ENCODE results near the gene VCX. TPM values are rescaled to one million over a fixed set of nuclear protein-coding genes. Genes with fewer than 3 reads are reported as not detected.
"Not testable (repeated sequence)": the region's sequence is repeated elsewhere in the genome, so short reads cannot be mapped to it uniquely, and the experiment has no call there.

VCX gene
- 0.25 TPM for polyA plus RNA-seq (2013, experiment 1 of 2)
- polyA plus RNA-seq (2013, experiment 2 of 2), result 0.14 TPM

GRCh38 chrX:7842871-7843270, at the start of gene VCX:
Gene VCX, plus strand, starts transcription at chrX:7843171. Its CDS starts 33 bp downstream, at chrX:7843204.
- not testable (repeated sequence) for H3K23ac ChIP-seq (ENCODE audit: low read length)

GRCh38 chrX:7798327-7798726, 44.6 kb upstream of the VCX start:
- no peak overlapping the region for H2AK5ac ChIP-seq (ENCODE audit: low read length)
- H3K56ac ChIP-seq (ENCODE audit: low read length), result no peak overlapping the region
- no peak for DNase-seq
- no peak overlapping the region for H3K4ac ChIP-seq (ENCODE audit: low read depth, low read length)
- no peaks in the 10 kb centered on the region for H3K79me2 ChIP-seq (ENCODE audit: control insufficient read depth, insufficient read depth, low read length)
- no peak overlapping the region for H2BK5ac ChIP-seq (ENCODE audit: low read length)
- no peak overlapping the region for H2BK15ac ChIP-seq (replicated peaks; ENCODE audit: low read depth)
- H3K79me1 ChIP-seq (ENCODE audit: low read length), result no peaks in the 10 kb centered on the region
- H3K4me3 ChIP-seq (ENCODE audit: low read length), result no peak overlapping the region
- no peaks in the 10 kb centered on the region for H3K27me3 ChIP-seq (ENCODE audit: insufficient read depth, low read length, poor library complexity)
- H3K23ac ChIP-seq (ENCODE audit: low read length), result no peak overlapping the region
- no CpG with 5 or more reads among the region's 2 CpGs for WGBS (ENCODE audit: extremely low coverage, insufficient coverage, low lambda C conversion rate)
- no peaks in the 10 kb centered on the region for H3K4me1 ChIP-seq (ENCODE audit: control insufficient read depth, low read depth, low read length)
- H4K5ac ChIP-seq (ENCODE audit: low read length), result no peak overlapping the region
- H3K18ac ChIP-seq (ENCODE audit: low read length), result no peak overlapping the region
- H3K36me3 ChIP-seq (ENCODE audit: control insufficient read depth, insufficient read depth, low read length), result no peaks in the 10 kb centered on the region
- H3K9ac ChIP-seq (ENCODE audit: low read length), result no peak overlapping the region
- H2BK120ac ChIP-seq (ENCODE audit: low read depth, low read length), result no peak overlapping the region
- H4K8ac ChIP-seq (ENCODE audit: low read depth, low read length), result no peak overlapping the region
- H3K27ac ChIP-seq (ENCODE audit: low read depth, low read length), result no peak overlapping the region
- H3K4me2 ChIP-seq (ENCODE audit: low read length), result no peak overlapping the region

More at GRCh38 chrX:7842871-7843270, at the start of gene VCX:
- H2BK120ac ChIP-seq (ENCODE audit: low read depth, low read length); H2AK5ac ChIP-seq (ENCODE audit: low read length); H3K36me3 ChIP-seq (ENCODE audit: control insufficient read depth, insufficient read depth, low read length); H2BK15ac ChIP-seq (replicated peaks; ENCODE audit: low read depth); H3K4me3 ChIP-seq (ENCODE audit: low read length); H3K4ac ChIP-seq (ENCODE audit: low read depth, low read length); DNase-seq; H3K79me1 ChIP-seq (ENCODE audit: low read length); H3K27ac ChIP-seq (ENCODE audit: low read depth, low read length); H4K5ac ChIP-seq (ENCODE audit: low read length); H3K79me2 ChIP-seq (ENCODE audit: control insufficient read depth, insufficient read depth, low read length); H2BK5ac ChIP-seq (ENCODE audit: low read length); H4K8ac ChIP-seq (ENCODE audit: low read depth, low read length); H3K18ac ChIP-seq (ENCODE audit: low read length); H3K27me3 ChIP-seq (ENCODE audit: insufficient read depth, low read length, poor library complexity); H3K56ac ChIP-seq (ENCODE audit: low read length); H3K4me1 ChIP-seq (ENCODE audit: control insufficient read depth, low read depth, low read length); H3K4me2 ChIP-seq (ENCODE audit: low read length); H3K9ac ChIP-seq (ENCODE audit: low read length): not testable (repeated sequence)
- no CpG with 5 or more reads among the region's 20 CpGs for WGBS (ENCODE audit: extremely low coverage, insufficient coverage, low lambda C conversion rate)

- H3K18ac ChIP-seq (ENCODE audit: low read length), result no peak overlapping the region
- H3K27me3 ChIP-seq (ENCODE audit: insufficient read depth, low read length, poor library complexity), result no peaks in the 10 kb centered on the region
- WGBS (ENCODE audit: extremely low coverage, insufficient coverage, low lambda C conversion rate), result no CpG with 5 or more reads among the region's 2 CpGs
- no peaks in the 10 kb centered on the region for H3K79me2 ChIP-seq (ENCODE audit: control insufficient read depth, insufficient read depth, low read length)
- no peaks in the 10 kb centered on the region for H3K79me1 ChIP-seq (ENCODE audit: low read length)
- no peak overlapping the region for H3K4me3 ChIP-seq (ENCODE audit: low read length)
- no peak overlapping the region for H2BK5ac ChIP-seq (ENCODE audit: low read length)
- H4K5ac ChIP-seq (ENCODE audit: low read length), result no peak overlapping the region
- H3K23ac ChIP-seq (ENCODE audit: low read length), result no peak overlapping the region
- H3K36me3 ChIP-seq (ENCODE audit: control insufficient read depth, insufficient read depth, low read length), result no peaks in the 10 kb centered on the region
- H3K4me1 ChIP-seq (ENCODE audit: control insufficient read depth, low read depth, low read length), result no peaks in the 10 kb centered on the region
- H2BK120ac ChIP-seq (ENCODE audit: low read depth, low read length), result no peak overlapping the region
- H3K4ac ChIP-seq (ENCODE audit: low read depth, low read length), result no peak overlapping the region
- H3K27ac ChIP-seq (ENCODE audit: low read depth, low read length), result no peak overlapping the region
- no peak overlapping the region for H3K9ac ChIP-seq (ENCODE audit: low read length)
- H2BK15ac ChIP-seq (replicated peaks; ENCODE audit: low read depth), result no peak overlapping the region
- H3K56ac ChIP-seq (ENCODE audit: low read length), result no peak overlapping the region
- no peak overlapping the region for H2AK5ac ChIP-seq (ENCODE audit: low read length)
- DNase-seq, result no peak
- no peak overlapping the region for H3K4me2 ChIP-seq (ENCODE audit: low read length)
- H4K8ac ChIP-seq (ENCODE audit: low read depth, low read length), result no peak overlapping the region
Measured at GRCh38 chrX:7801711-7802110, 41.3 kb upstream of the VCX start.

- WGBS (ENCODE audit: extremely low coverage, insufficient coverage, low lambda C conversion rate), result no CpG with 5 or more reads among the region's 2 CpGs
- DNase-seq, result peak; percentile 64
- H3K27ac ChIP-seq (ENCODE audit: low read depth, low read length), result no peak overlapping the region
- H2AK5ac ChIP-seq (ENCODE audit: low read length), result no peak overlapping the region
- H3K56ac ChIP-seq (ENCODE audit: low read length), result no peak overlapping the region
- no peak overlapping the region for H3K18ac ChIP-seq (ENCODE audit: low read length)
- no peak overlapping the region for H3K4ac ChIP-seq (ENCODE audit: low read depth, low read length)
- no peak overlapping the region for H2BK120ac ChIP-seq (ENCODE audit: low read depth, low read length)
- no peak overlapping the region for H3K23ac ChIP-seq (ENCODE audit: low read length)
- no peak overlapping the region for H2BK15ac ChIP-seq (replicated peaks; ENCODE audit: low read depth)
- H3K4me2 ChIP-seq (ENCODE audit: low read length), result no peak overlapping the region
- H3K9ac ChIP-seq (ENCODE audit: low read length), result no peak overlapping the region
- H3K4me1 ChIP-seq (ENCODE audit: control insufficient read depth, low read depth, low read length), result no peaks in the 10 kb centered on the region
- H4K5ac ChIP-seq (ENCODE audit: low read length), result no peak overlapping the region
- no peaks in the 10 kb centered on the region for H3K27me3 ChIP-seq (ENCODE audit: insufficient read depth, low read length, poor library complexity)
- no peak overlapping the region for H2BK5ac ChIP-seq (ENCODE audit: low read length)
- H3K79me1 ChIP-seq (ENCODE audit: low read length), result no peaks in the 10 kb centered on the region
- no peak overlapping the region for H4K8ac ChIP-seq (ENCODE audit: low read depth, low read length)
- H3K36me3 ChIP-seq (ENCODE audit: control insufficient read depth, insufficient read depth, low read length), result no peaks in the 10 kb centered on the region
- H3K4me3 ChIP-seq (ENCODE audit: low read length), result no peak overlapping the region
- H3K79me2 ChIP-seq (ENCODE audit: control insufficient read depth, insufficient read depth, low read length), result no peaks in the 10 kb centered on the region
Measured at GRCh38 chrX:7815166-7815805, 27.7 kb upstream of the VCX start.

GRCh38 chrX:7828594-7828993, 14.4 kb upstream of the VCX start:
- H3K36me3 ChIP-seq (ENCODE audit: control insufficient read depth, insufficient read depth, low read length), result no peaks in the 10 kb centered on the region
- H3K79me1 ChIP-seq (ENCODE audit: low read length), result no peaks in the 10 kb centered on the region
- H3K56ac ChIP-seq (ENCODE audit: low read length), result no peak overlapping the region
- H4K8ac ChIP-seq (ENCODE audit: low read depth, low read length), result no peak overlapping the region
- no peak overlapping the region for H2BK15ac ChIP-seq (replicated peaks; ENCODE audit: low read depth)
- no peak overlapping the region for H2BK5ac ChIP-seq (ENCODE audit: low read length)
- WGBS (ENCODE audit: extremely low coverage, insufficient coverage, low lambda C conversion rate), result no CpG with 5 or more reads among the region's 2 CpGs
- no peaks in the 10 kb centered on the region for H3K27me3 ChIP-seq (ENCODE audit: insufficient read depth, low read length, poor library complexity)
- no peak overlapping the region for H3K18ac ChIP-seq (ENCODE audit: low read length)
- no peak overlapping the region for H3K23ac ChIP-seq (ENCODE audit: low read length)
- no peak overlapping the region for H3K9ac ChIP-seq (ENCODE audit: low read length)
- H3K4me2 ChIP-seq (ENCODE audit: low read length), result no peak overlapping the region
- H3K4me1 ChIP-seq (ENCODE audit: control insufficient read depth, low read depth, low read length), result no peaks in the 10 kb centered on the region
- no peaks in the 10 kb centered on the region for H3K79me2 ChIP-seq (ENCODE audit: control insufficient read depth, insufficient read depth, low read length)
- H2BK120ac ChIP-seq (ENCODE audit: low read depth, low read length), result no peak overlapping the region
- no peak overlapping the region for H4K5ac ChIP-seq (ENCODE audit: low read length)
- H3K4ac ChIP-seq (ENCODE audit: low read depth, low read length), result no peak overlapping the region
- no peak overlapping the region for H2AK5ac ChIP-seq (ENCODE audit: low read length)
- H3K4me3 ChIP-seq (ENCODE audit: low read length), result no peak overlapping the region
- H3K27ac ChIP-seq (ENCODE audit: low read depth, low read length), result no peak overlapping the region
- peak; percentile 37 for DNase-seq
